ENCODE measurements around the gene GPRC5C. TPM values are rescaled to one million over a fixed set of nuclear protein-coding genes. Genes with fewer than 3 reads are reported as not detected.
"Not testable (repeated sequence)": the region's sequence is repeated elsewhere in the genome, so short reads cannot be mapped to it uniquely, and the experiment has no call there.

GPRC5C gene
- total RNA-seq, 2 donors from 2014 or later, result 66.3 to 186 TPM

DNA sequence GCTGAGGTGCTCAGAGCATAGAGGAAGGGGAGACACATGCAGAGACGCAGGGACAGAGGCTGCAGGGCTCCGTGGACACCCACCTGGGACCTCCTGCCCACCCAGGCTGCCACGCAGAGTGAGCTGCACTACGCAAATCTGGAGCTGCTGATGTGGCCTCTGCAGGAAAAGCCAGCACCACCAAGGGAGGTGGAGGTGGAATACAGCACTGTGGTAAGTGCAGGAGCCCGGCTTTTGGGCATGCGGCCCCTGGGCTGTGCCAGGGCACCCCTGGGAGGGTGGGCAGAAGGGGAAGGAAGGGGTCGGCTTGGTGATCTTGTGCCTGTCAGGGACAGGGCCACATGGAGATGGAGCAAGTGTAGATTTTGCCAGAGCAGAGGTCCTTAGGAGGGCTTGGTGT is 49.7 kb downstream of the GPRC5C start:
- no peak overlapping the region for H3K4me3 ChIP-seq
- no peaks in the 10 kb centered on the region for H3K9me3 ChIP-seq
- TF ChIP-seq POLR2A (IDR thresholded peaks at IDR 0.05), result no peak
- no peak for TF ChIP-seq POLR2AphosphoS5 (IDR thresholded peaks at IDR 0.05)
- TF ChIP-seq, protein P1, sequence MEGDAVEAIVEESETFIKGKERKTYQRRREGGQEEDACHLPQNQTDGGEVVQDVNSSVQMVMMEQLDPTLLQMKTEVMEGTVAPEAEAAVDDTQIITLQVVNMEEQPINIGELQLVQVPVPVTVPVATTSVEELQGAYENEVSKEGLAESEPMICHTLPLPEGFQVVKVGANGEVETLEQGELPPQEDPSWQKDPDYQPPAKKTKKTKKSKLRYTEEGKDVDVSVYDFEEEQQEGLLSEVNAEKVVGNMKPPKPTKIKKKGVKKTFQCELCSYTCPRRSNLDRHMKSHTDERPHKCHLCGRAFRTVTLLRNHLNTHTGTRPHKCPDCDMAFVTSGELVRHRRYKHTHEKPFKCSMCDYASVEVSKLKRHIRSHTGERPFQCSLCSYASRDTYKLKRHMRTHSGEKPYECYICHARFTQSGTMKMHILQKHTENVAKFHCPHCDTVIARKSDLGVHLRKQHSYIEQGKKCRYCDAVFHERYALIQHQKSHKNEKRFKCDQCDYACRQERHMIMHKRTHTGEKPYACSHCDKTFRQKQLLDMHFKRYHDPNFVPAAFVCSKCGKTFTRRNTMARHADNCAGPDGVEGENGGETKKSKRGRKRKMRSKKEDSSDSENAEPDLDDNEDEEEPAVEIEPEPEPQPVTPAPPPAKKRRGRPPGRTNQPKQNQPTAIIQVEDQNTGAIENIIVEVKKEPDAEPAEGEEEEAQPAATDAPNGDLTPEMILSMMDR (IDR thresholded peaks at IDR 0.05), result no peak
- no peaks in the 10 kb centered on the region for H3K27me3 ChIP-seq (replicated peaks; ENCODE audit: insufficient read depth)
- 93% methylated on average over 7 of the region's 7 CpGs for WGBS
- intact Hi-C loops (cut with DNase I), result no loop called here
- no peaks in the 10 kb centered on the region for H3K36me3 ChIP-seq
- no peak overlapping the region for H3K27ac ChIP-seq
- no peak for DNase-seq (ENCODE audit: low spot score)
- no peaks in the 10 kb centered on the region for H3K4me1 ChIP-seq (replicated peaks)

DNA sequence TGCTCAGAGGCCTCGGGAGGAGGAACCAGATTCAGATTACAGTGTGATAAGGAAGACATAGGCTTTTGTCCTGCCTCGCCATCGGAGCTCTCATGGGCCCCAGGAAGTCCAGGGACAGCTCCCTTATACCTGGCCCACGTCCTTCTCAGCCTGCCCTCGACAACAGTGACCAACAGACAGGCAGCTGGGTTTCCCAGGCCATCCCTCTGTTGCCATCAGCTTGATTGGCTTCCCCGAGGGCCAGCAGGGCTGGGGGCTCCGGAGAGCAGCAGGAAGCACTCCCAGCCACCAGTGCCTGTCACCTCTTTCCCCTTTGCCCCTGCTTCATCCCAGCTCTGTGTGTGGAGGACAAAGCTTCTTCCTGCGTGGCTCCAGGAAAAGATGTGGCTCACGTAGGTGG is 52.2 kb downstream of the GPRC5C start:
- Histone ChIP-seq H3K4me3 (no peak overlapping the region), H3K27me3 (replicated peaks; ENCODE audit: insufficient read depth) (no peaks in the 10 kb centered on the region), H3K4me1 (replicated peaks) (no peaks in the 10 kb centered on the region), H3K27ac (no peak overlapping the region), H3K9me3 (no peaks in the 10 kb centered on the region), H3K36me3 (no peaks in the 10 kb centered on the region)
- no peak for TF ChIP-seq POLR2AphosphoS5 (IDR thresholded peaks at IDR 0.05)
- intact Hi-C loops (cut with DNase I), result no loop called here
- DNase-seq (ENCODE audit: low spot score), result no peak
- 58% methylated on average over 9 of the region's 9 CpGs for WGBS

DNA sequence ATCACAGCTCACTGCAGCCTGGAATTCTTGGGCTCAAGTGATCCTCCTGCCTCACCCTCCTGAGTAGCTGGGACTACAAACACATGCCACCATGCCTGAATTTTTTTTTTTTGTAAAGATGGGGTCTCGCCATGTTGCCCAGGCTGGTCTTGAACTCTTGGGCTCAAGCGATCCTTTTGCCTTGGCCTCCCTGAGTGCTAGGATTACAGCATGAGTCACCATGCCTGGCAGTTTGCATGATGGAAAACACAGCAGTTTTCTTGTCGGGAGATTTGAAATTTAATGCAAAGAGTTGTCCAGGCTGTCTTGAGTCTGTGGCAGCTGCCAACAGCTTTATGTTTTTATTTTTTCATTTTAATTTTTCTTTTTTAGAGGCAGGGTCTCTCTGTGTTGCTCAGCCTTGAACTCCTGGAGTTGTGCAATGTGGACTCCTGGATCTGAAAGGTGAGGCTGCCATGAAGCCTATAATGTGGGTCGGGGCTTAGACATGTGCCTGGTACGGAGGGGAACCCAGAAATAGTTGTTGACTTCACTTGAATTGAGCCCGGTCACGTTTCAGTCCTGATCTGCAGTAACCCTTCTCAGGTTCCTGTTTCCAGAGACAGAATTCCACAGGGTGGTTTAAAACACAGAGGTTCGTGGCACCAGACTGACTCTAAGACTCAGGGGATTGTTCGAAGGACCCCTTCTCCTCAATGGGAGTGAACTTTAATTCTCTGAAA is 53.3 kb downstream of the GPRC5C start:
- Histone ChIP-seq H3K4me1 (replicated peaks) (no peaks in the 10 kb centered on the region), H3K36me3 (no peaks in the 10 kb centered on the region), H3K27ac (no peak overlapping the region), H3K4me3 (no peak overlapping the region), H3K27me3 (replicated peaks; ENCODE audit: insufficient read depth) (no peaks in the 10 kb centered on the region), H3K9me3 (no peaks in the 10 kb centered on the region)
- WGBS, result 62% methylated on average over 9 of the region's 9 CpGs
- TF ChIP-seq, protein P1 (IDR thresholded peaks at IDR 0.05), result no peak
- no peak for TF ChIP-seq POLR2AphosphoS5 (IDR thresholded peaks at IDR 0.05)
- no peak for TF ChIP-seq POLR2A (IDR thresholded peaks at IDR 0.05)
- no peak for DNase-seq (ENCODE audit: low spot score)
- intact Hi-C loops (cut with DNase I), result no loop called here

DNA sequence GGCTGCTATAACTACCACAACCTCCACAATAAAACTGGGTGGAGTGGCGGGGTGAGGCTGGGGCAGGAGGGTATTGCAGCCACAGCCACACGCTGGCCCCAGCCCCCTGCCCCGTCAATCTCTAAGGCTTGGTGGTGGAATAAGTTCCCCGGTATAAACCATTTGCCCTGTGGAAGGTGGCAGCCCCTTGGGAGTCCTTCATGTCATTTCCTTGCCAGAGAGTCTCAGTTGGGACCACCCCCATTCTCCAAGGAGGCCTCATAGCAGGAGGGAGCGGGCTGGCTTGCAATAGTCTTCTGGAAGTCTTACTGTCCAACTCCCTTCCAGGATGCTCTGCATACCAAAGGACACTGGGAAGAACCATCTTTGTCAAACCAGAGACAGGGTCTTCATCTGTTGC is 54.0 kb downstream of the GPRC5C start:
- H3K9me3 ChIP-seq, result no peaks in the 10 kb centered on the region
- H3K27ac ChIP-seq, result no peak overlapping the region
- no peaks in the 10 kb centered on the region for H3K36me3 ChIP-seq
- TF ChIP-seq POLR2AphosphoS5 (IDR thresholded peaks at IDR 0.05) (no peak), POLR2A (IDR thresholded peaks at IDR 0.05) (no peak)
- TF ChIP-seq, protein P1 (IDR thresholded peaks at IDR 0.05), result no peak
- no peaks in the 10 kb centered on the region for H3K27me3 ChIP-seq (replicated peaks; ENCODE audit: insufficient read depth)
- no peak for DNase-seq (ENCODE audit: low spot score)
- intact Hi-C loops (cut with DNase I), result no loop called here
- H3K4me1 ChIP-seq (replicated peaks), result no peaks in the 10 kb centered on the region
- H3K4me3 ChIP-seq, result no peak overlapping the region
- WGBS, result 93% methylated on average over 5 of the region's 5 CpGs

DNA sequence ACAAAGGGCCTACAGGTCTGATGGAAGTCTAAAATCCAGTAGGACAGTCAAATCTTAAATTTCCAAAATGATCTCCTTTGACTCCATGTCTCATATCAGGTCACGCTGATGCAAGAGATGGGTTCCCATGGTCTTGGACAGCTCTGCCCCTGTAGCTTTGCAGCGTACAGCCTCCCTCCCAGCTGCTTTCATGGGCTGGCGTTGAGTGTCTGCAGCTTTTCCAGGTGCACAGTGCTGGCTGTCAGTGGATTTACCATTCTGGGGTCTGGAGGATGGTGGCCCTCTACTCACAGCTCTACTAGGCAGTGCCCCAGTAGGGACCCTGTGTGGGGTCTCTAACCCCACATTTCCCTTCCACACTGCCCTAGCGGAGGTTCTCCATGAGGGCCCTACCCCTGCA is 56.4 kb downstream of the GPRC5C start:
- H3K9me3 ChIP-seq; H3K36me3 ChIP-seq; H3K27ac ChIP-seq; H3K27me3 ChIP-seq (replicated peaks; ENCODE audit: insufficient read depth); DNase-seq (ENCODE audit: low spot score); H3K4me1 ChIP-seq (replicated peaks); H3K4me3 ChIP-seq; intact Hi-C loops (cut with DNase I): not testable (repeated sequence)
- WGBS, result 96% methylated on average over 4 of the region's 4 CpGs

DNA sequence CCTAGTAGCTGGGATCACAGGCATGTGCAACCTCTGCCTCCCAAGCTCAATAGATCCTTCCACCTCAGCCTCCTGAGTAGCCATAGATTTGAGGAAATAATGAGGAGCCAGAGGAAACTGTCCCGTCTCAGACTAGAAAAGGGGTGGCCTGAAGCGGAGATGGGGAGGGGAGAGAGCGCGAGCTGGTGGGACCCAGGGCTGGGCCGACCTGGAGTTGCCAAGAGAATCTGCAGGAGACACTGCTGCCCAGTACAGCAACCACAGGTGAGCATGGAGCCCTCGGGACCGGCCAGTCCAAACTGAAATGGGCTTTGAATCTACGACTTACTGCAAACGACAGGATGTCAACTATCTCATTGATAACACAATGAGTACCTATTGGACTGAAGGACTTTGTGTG is 58.8 kb downstream of the GPRC5C start:
- H3K27ac ChIP-seq, result no peak overlapping the region

More for the DNA sequence above, 58.8 kb downstream of the GPRC5C start:
- intact Hi-C loops (cut with DNase I), result no loop called here
- no peak for DNase-seq (ENCODE audit: low spot score)
- 88% methylated on average over 9 of the region's 9 CpGs for WGBS
- H3K4me1 ChIP-seq (replicated peaks), result no peaks in the 10 kb centered on the region
- H3K27me3 ChIP-seq (replicated peaks; ENCODE audit: insufficient read depth), result no peaks in the 10 kb centered on the region
- no peaks in the 10 kb centered on the region for H3K36me3 ChIP-seq
- TF ChIP-seq, protein P1 (IDR thresholded peaks at IDR 0.05), result no peak
- TF ChIP-seq POLR2AphosphoS5 (IDR thresholded peaks at IDR 0.05) (no peak), POLR2A (IDR thresholded peaks at IDR 0.05) (no peak)
- H3K4me3 ChIP-seq, result no peak overlapping the region
- H3K9me3 ChIP-seq, result no peaks in the 10 kb centered on the region
